ENCODE measurements around the gene TPM2.

DNA sequence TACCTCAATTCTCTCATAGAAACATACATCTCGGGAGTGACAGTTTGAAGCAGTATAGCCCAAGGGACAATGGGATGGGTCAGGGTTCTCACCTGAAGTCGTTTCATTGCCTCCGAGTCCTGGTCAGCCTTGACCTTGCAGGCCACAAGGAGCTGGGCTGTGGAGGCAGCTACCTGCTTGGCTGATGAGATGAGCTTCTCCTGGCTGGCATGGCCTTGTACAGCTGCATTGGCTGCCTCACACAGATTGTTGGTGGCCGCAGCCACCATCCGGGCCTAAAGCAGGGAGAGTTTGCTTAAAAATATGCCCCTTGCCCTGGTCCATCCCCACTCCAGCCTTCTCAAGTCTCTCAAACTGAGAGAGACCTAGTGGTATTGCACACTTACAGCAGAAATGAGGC is 8.5 kb upstream of the TPM2 start:
- TF ChIP-seq, protein P1, sequence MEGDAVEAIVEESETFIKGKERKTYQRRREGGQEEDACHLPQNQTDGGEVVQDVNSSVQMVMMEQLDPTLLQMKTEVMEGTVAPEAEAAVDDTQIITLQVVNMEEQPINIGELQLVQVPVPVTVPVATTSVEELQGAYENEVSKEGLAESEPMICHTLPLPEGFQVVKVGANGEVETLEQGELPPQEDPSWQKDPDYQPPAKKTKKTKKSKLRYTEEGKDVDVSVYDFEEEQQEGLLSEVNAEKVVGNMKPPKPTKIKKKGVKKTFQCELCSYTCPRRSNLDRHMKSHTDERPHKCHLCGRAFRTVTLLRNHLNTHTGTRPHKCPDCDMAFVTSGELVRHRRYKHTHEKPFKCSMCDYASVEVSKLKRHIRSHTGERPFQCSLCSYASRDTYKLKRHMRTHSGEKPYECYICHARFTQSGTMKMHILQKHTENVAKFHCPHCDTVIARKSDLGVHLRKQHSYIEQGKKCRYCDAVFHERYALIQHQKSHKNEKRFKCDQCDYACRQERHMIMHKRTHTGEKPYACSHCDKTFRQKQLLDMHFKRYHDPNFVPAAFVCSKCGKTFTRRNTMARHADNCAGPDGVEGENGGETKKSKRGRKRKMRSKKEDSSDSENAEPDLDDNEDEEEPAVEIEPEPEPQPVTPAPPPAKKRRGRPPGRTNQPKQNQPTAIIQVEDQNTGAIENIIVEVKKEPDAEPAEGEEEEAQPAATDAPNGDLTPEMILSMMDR (IDR thresholded peaks at IDR 0.05) = no peak
- TF ChIP-seq POLR2AphosphoS5 (IDR thresholded peaks at IDR 0.05; ENCODE audit: low read depth, low read length) = no peak

All from Panc1 (cell line).